Fibroblast of lung (primary cell): ENCODE data around the gene COPA. TPM values are rescaled to one million over a fixed set of nuclear protein-coding genes. Genes with fewer than 3 reads are reported as not detected.

Source experiments
- DNase-seq, 2 donors: peaks; one replicate each; pipeline versions ENCODE4 v3.0.0 to v3.0.0-alpha.2; 2010; ENCODE audit warnings: low read depth in 2 of 2
- H2AFZ ChIP-seq: 2 replicates; pipeline ENCODE4 v1.5.1; 2012; ENCODE audit warnings: low read length, control low read depth, inconsistent platforms
- H3K27ac ChIP-seq: 2 replicates; pipeline ENCODE4 v1.5.1; 2011; ENCODE audit warnings: low read length, control low read depth; ENCODE audit not compliant: insufficient read depth
- H3K27me3 ChIP-seq: 2 replicates; pipeline ENCODE4 v1.5.1; 2011; ENCODE audit warnings: mild to moderate bottlenecking, low read length; ENCODE audit not compliant: control insufficient read depth, insufficient read depth
- H3K36me3 ChIP-seq: 2 replicates; pipeline ENCODE4 v1.5.1; 2011; ENCODE audit warnings: low read length; ENCODE audit not compliant: control insufficient read depth, insufficient read depth
- H3K4me1 ChIP-seq: 2 replicates; pipeline ENCODE4 v1.5.1; 2011; ENCODE audit warnings: low read length; ENCODE audit not compliant: control insufficient read depth, insufficient read depth; ENCODE audit errors: extremely low read depth
- H3K4me2 ChIP-seq: 2 replicates; pipeline ENCODE4 v1.5.1; 2011; ENCODE audit warnings: low read length, control low read depth; ENCODE audit not compliant: insufficient read depth; ENCODE audit errors: extremely low read depth
- H3K4me3 ChIP-seq, 4 experiments: fragments of 200-600 bp in 1 of 4; sonication (generic) in 1 of 4; replicated peaks in 1 of 4; 2 replicates each; pipeline ENCODE4 v1.5.1; 2011 to 2016; ENCODE audit warnings: low read length in 4 of 4, low read depth in 3 of 4, mild to moderate bottlenecking in 3 of 4, control low read depth in 2 of 4, inconsistent platforms in 1 of 4, mixed read lengths in 1 of 4; ENCODE audit not compliant: insufficient read depth in 1 of 4; ENCODE audit errors: control extremely low read depth in 1 of 4
- H3K79me2 ChIP-seq: 2 replicates; pipeline ENCODE4 v1.5.1; 2012; ENCODE audit warnings: mild to moderate bottlenecking, low read length, inconsistent platforms; ENCODE audit not compliant: control insufficient read depth, insufficient read depth
- H3K9ac ChIP-seq: 2 replicates; pipeline ENCODE4 v1.5.1; 2011; ENCODE audit warnings: mild to moderate bottlenecking, low read length, control low read depth; ENCODE audit not compliant: insufficient read depth
- H3K9me3 ChIP-seq: 2 replicates; pipeline ENCODE4 v1.5.1; 2012; ENCODE audit warnings: low read depth, low read length; ENCODE audit not compliant: control insufficient read depth, insufficient read depth
- H4K20me1 ChIP-seq: 2 replicates; pipeline ENCODE4 v1.5.1; 2011; ENCODE audit warnings: low read length; ENCODE audit not compliant: control insufficient read depth, insufficient read depth; ENCODE audit errors: extremely low read depth
- EZH2 ChIP-seq: IDR thresholded peaks from 2 replicates; pipeline ENCODE4 v1.5.1; 2012; ENCODE audit warnings: low read length, control low read depth, mild to moderate bottlenecking; ENCODE audit errors: missing control alignments
- polyA plus RNA-seq, 2 donors: library from polyadenylated mRNA; depleted of rRNA in 1 of 2; stranded (reverse) in 1 of 2; unstranded in 1 of 2; fragments of >200 nt; gene quantifications; 2 replicates each; pipeline ENCODE4 v1.2.1, GENCODE V29; 2011 to 2012; ENCODE audit warnings: missing spikeins in 1 of 2
- total RNA-seq: library from RNA; depleted of rRNA; stranded (reverse); fragments of >200 nt; gene quantifications from 2 replicates; pipeline ENCODE4 v1.2.1, GENCODE V29; 2014
- TF ChIP-seq, protein P1 (sequence below), 2 donors: IDR thresholded peaks in 1 of 2; conservative IDR thresholded peaks in 1 of 2; 1 replicate in 1 of 2; 2 replicates in 1 of 2; pipeline ENCODE4 v1.5.1; 2011 to 2012; ENCODE audit warnings: low read length in 2 of 2, control low read depth in 1 of 2, inconsistent platforms in 1 of 2, low read depth in 1 of 2, mild to moderate bottlenecking in 1 of 2

Gene COPA
- total and polyA plus RNA-seq, 2 donors (not counting 1 experiment from before 2014, with no cell fraction given), result 276 to 316 TPM

DNA sequence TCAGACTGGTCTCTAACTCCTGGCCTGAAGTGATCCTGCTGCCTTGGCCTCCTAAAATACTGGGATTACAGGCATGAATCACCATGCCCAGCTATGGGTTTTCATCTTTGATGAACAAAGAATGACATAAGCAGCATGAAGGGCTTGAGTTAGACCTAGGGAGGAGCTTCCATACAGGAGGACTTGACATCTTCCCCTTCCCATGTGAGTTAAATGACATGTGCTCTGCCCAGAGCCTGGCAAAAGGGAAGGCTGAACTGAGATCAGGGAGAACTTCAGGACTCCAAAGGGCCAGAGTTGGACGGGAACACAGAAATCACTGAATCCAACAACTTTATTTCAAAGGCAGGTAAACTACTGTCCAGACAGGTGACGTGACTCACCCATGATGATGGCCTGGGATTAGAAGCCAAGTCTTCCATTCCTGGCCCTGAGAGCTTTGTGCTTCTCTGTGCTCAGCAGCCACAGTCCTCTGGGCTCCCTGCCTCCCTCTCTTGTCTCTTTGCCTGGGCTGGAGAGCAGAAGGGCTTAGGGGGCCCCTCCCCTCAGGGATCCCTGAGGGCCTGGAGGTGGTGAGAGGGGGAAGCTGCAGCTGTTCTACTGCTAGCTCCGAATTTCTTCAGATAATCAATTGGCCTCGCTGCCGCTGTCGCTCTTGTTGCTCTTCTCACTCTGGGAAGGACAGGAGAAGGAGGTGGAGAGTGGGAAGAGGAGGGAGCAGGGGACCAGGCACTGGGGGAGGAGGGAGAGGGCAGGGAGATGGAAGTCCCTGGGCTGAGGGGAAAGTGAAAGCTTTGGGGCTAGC, 31.5 kb upstream of the COPA start:
- no peak overlapping the region for H3K27ac ChIP-seq
- no peaks in the 10 kb centered on the region for H3K4me1 ChIP-seq
- H4K20me1 ChIP-seq, result no peaks in the 10 kb centered on the region
- TF ChIP-seq, protein P1, sequence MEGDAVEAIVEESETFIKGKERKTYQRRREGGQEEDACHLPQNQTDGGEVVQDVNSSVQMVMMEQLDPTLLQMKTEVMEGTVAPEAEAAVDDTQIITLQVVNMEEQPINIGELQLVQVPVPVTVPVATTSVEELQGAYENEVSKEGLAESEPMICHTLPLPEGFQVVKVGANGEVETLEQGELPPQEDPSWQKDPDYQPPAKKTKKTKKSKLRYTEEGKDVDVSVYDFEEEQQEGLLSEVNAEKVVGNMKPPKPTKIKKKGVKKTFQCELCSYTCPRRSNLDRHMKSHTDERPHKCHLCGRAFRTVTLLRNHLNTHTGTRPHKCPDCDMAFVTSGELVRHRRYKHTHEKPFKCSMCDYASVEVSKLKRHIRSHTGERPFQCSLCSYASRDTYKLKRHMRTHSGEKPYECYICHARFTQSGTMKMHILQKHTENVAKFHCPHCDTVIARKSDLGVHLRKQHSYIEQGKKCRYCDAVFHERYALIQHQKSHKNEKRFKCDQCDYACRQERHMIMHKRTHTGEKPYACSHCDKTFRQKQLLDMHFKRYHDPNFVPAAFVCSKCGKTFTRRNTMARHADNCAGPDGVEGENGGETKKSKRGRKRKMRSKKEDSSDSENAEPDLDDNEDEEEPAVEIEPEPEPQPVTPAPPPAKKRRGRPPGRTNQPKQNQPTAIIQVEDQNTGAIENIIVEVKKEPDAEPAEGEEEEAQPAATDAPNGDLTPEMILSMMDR (conservative IDR thresholded peaks at IDR 0.05 in 1 of 2, IDR thresholded peaks at IDR 0.05 in 1 of 2; ENCODE audit: low read depth in 1 of 2, low read length in 2 of 2), result no peak
- no peak for TF ChIP-seq EZH2
- H3K79me2 ChIP-seq, result no peaks in the 10 kb centered on the region
- no peak overlapping the region for H3K4me3 ChIP-seq
- H3K36me3 ChIP-seq, result no peaks in the 10 kb centered on the region
- no peak for DNase-seq
- no peak overlapping the region for H3K9ac ChIP-seq
- no peaks in the 10 kb centered on the region for H3K9me3 ChIP-seq
- H2AFZ ChIP-seq, result no peak overlapping the region
- peaks cover 2% of the 10 kb centered on the region for H3K27me3 ChIP-seq
- H3K4me2 ChIP-seq, result no peak overlapping the region

- H3K9ac ChIP-seq, result no peak overlapping the region
- H4K20me1 ChIP-seq, result no peaks in the 10 kb centered on the region
- no peak overlapping the region for H2AFZ ChIP-seq
- peak in 1 of 2 donors; percentile 3 for DNase-seq
- H3K4me1 ChIP-seq, result no peaks in the 10 kb centered on the region
- no peaks in the 10 kb centered on the region for H3K36me3 ChIP-seq
- H3K9me3 ChIP-seq, result no peaks in the 10 kb centered on the region
- H3K27ac ChIP-seq, result no peak overlapping the region
- H3K4me3 ChIP-seq, result no peak overlapping the region
- no peaks in the 10 kb centered on the region for H3K79me2 ChIP-seq
- peaks cover 2% of the 10 kb centered on the region for H3K27me3 ChIP-seq
- no peak overlapping the region for H3K4me2 ChIP-seq
- no peak for TF ChIP-seq EZH2
- TF ChIP-seq, protein P1 (conservative IDR thresholded peaks at IDR 0.05 in 1 of 2, IDR thresholded peaks at IDR 0.05 in 1 of 2; ENCODE audit: low read depth in 1 of 2, low read length in 2 of 2), result no peak
Measured at GRCh38 chr1:160373696-160374095, 30.6 kb upstream of the COPA start.

DNA sequence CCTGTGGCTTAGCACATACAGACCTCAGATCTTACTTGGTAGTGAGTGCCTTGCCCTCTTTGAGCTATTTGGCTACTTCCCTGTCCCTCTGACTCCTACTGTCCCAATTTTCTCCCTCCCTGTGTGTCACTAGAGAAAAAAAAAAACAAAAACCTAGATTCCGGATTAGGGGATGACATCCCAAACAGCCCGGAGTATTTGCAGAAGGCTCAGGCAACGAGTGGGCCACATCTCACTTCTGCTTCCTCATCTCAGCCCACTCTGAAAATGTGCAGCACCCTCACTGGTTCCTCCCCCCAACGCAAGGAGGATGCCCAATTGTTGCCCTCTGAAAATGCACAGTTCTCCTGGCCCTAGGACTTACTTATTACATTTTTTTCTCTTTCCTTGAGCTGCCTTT, 28.7 kb upstream of the COPA start:
- no peak for DNase-seq
- no peaks in the 10 kb centered on the region for H3K79me2 ChIP-seq
- H3K4me1 ChIP-seq, result no peaks in the 10 kb centered on the region
- H3K9me3 ChIP-seq, result no peaks in the 10 kb centered on the region
- no peak for TF ChIP-seq EZH2
- TF ChIP-seq, protein P1 (conservative IDR thresholded peaks at IDR 0.05 in 1 of 2, IDR thresholded peaks at IDR 0.05 in 1 of 2; ENCODE audit: low read depth in 1 of 2, low read length in 2 of 2), result no peak
- no peak overlapping the region for H3K4me3 ChIP-seq
- H3K27ac ChIP-seq, result no peak overlapping the region
- no peak overlapping the region for H3K9ac ChIP-seq
- no peaks in the 10 kb centered on the region for H3K36me3 ChIP-seq
- no peaks in the 10 kb centered on the region for H4K20me1 ChIP-seq
- no peak overlapping the region for H3K4me2 ChIP-seq
- H2AFZ ChIP-seq, result no peak overlapping the region
- no peaks in the 10 kb centered on the region for H3K27me3 ChIP-seq
